Activated CD4-positive, alpha-beta T cell treated with anti-CD3 and anti-CD28 coated beads, Interleukin-2, amount 50 U/mL, for 24 hours (primary cell): ENCODE measurements around the gene BCL7B.
"Not testable (repeated sequence)": the region's sequence is repeated elsewhere in the genome, so short reads cannot be mapped to it uniquely, and the experiment has no call there.

Experiments used
- DNase-seq, 2 donors: peaks; one replicate each; pipeline ENCODE4 v3.0.0-alpha.2; 2020; ENCODE audit warnings: low read depth in 1 of 2, low spot score in 1 of 2

Gene BCL7B

GRCh38 chr7:73503229-73503628 is 54.3 kb downstream of the BCL7B start:
- no peak for DNase-seq

GRCh38 chr7:73496626-73497025 is 60.9 kb downstream of the BCL7B start:
- no peak for DNase-seq

GRCh38 chr7:73495507-73495906 is 62.0 kb downstream of the BCL7B start:
- not testable (repeated sequence) for DNase-seq

DNA sequence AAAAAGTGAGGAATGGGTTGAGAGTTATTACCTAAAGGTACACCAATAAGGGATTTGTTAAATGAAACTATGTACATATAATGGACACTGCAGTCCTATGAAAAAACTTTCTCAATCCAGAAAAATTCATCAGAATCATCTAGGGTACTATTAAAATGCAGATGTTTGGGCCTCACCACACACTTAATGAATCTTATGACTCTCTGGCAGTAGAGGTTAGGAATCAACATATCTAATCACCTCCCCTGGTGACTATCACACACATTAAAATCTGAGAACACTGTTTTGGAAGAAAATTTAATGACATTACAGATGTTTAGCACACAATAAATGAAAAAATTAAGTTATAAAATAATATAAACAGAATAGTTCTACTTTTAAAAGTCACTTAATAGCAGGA is 67.5 kb downstream of the BCL7B start:
- no peak for DNase-seq

DNA sequence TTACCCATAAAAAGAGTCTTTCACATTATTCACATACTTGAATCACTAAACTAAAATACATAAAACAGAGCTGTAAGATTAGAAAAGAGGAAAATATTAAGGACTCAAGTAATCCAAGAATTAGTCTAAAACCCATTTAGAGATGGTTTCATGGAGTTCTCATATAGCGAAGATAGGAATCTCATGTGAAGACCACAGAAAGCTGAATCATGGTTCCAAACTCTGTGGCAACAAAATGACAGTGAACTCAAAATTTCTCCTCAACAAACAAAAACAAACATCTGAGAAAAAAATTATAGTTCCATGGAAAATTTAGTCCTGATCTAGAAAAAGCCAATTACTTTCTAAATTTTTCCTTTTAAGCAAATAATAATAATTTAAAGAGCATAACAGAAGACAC is 70.0 kb downstream of the BCL7B start:
- DNase-seq: no peak
